Naive thymus-derived CD8-positive, alpha-beta T cell (primary cell): Measurements from ENCODE around the gene AKAP10. TPM values are rescaled to one million over a fixed set of nuclear protein-coding genes. Genes with fewer than 3 reads are reported as not detected.

Experiments used
- polyA plus RNA-seq, 3 donors: library from polyadenylated mRNA; unstranded; fragments of 300-500 nt; fragmentation: Illumina TruSeq; gene quantifications; one replicate each; pipeline ENCODE4 v1.2.3, GENCODE V29; 2021
- total RNA-seq, 8 experiments: library from RNA in 2 of 8; stranded (reverse) in 2 of 8; gene quantifications; one replicate each; pipeline ENCODE4 v1.2.3 and lab custom pipeline; 2021 to 2026

Gene AKAP10
- total and polyA plus RNA-seq, 5 experiments from 2014 or later = 15.3 to 71.9 (median 28.5) TPM

Other genes with a start within 250 kb of the AKAP10 start
- gene ALDH3A1, start 229.5 kb downstream of the AKAP10 start, total RNA-seq = not detected
- gene ALDH3A1, start 229.5 kb downstream of the AKAP10 start, polyA plus RNA-seq = under 1 TPM in 1 of 3 donors, not detected in 2; 0.11 TPM
- 10 to 100 TPM; 12.2 to 13.3 TPM for gene ULK2, start 109.9 kb downstream of the AKAP10 start, total RNA-seq
- gene ULK2, start 109.9 kb downstream of the AKAP10 start, polyA plus RNA-seq = 10 to 100 TPM in 1 of 3 donors, 1 to 10 TPM in 2; 7.9 to 15.4 (median 9.1) TPM
- gene SPECC1, start 31.5 kb upstream of the AKAP10 start, total RNA-seq = 1 to 10 TPM; 1.8 to 1.9 TPM
- gene SPECC1, start 31.5 kb upstream of the AKAP10 start, polyA plus RNA-seq = 1 to 10 TPM; 2.5 to 4.7 (median 3.1) TPM